ENCODE results near the gene S100A2.

S100A2 gene

DNA sequence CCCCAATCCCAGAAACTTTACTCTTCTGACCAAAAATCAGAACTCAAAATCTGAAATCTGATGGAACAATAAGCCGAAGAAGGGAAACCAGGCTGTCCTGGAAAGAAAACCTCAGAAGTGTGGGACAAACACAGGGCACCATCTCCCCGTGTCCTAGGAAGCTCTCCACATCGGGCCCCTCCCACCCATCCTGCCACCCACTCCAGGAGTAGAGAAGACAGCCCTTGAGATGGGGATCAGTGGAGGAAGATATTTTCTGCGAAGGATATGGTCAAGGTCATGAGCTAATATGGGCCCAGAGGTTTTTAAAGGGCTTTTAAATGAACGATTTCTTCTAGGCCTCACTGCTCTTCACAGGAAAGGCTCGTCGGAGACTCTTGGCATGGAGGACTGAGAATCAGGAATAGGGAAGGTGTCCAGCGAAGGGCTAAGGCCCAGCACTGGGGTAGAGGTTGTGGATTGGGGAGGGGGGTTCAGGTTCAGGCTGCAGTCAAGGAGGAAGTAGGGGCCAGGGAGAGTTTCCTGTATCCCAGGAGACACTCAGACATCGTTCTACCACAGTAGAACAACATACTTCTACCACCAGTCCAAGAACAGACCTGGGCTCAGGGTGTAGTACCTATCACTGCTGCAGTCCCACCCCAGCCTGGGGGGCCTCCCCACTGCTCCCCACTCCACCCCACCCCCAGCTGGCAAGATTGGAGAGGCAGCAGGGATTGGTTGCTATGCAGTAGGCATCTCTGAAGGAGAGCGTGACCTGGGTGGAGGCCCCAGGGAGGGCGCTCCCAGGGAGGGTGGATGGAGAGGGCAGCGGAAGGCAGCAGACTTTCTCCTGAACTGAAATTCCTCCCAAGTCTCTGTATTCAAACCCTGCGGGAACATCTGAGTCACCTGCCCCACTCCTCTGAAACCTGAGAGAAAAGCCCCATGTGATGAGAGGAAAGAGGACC lies 23.7 kb downstream of the S100A2 start:
- TF ChIP-seq, protein P1, sequence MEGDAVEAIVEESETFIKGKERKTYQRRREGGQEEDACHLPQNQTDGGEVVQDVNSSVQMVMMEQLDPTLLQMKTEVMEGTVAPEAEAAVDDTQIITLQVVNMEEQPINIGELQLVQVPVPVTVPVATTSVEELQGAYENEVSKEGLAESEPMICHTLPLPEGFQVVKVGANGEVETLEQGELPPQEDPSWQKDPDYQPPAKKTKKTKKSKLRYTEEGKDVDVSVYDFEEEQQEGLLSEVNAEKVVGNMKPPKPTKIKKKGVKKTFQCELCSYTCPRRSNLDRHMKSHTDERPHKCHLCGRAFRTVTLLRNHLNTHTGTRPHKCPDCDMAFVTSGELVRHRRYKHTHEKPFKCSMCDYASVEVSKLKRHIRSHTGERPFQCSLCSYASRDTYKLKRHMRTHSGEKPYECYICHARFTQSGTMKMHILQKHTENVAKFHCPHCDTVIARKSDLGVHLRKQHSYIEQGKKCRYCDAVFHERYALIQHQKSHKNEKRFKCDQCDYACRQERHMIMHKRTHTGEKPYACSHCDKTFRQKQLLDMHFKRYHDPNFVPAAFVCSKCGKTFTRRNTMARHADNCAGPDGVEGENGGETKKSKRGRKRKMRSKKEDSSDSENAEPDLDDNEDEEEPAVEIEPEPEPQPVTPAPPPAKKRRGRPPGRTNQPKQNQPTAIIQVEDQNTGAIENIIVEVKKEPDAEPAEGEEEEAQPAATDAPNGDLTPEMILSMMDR (IDR thresholded peaks at IDR 0.05; ENCODE audit: control insufficient read depth, extremely low read depth, insufficient read depth) = no peak
- H3K4me3 ChIP-seq (ENCODE audit: low read depth, low read length) = no peak overlapping the region
- no peak for DNase-seq (ENCODE audit: low read depth)

DNA sequence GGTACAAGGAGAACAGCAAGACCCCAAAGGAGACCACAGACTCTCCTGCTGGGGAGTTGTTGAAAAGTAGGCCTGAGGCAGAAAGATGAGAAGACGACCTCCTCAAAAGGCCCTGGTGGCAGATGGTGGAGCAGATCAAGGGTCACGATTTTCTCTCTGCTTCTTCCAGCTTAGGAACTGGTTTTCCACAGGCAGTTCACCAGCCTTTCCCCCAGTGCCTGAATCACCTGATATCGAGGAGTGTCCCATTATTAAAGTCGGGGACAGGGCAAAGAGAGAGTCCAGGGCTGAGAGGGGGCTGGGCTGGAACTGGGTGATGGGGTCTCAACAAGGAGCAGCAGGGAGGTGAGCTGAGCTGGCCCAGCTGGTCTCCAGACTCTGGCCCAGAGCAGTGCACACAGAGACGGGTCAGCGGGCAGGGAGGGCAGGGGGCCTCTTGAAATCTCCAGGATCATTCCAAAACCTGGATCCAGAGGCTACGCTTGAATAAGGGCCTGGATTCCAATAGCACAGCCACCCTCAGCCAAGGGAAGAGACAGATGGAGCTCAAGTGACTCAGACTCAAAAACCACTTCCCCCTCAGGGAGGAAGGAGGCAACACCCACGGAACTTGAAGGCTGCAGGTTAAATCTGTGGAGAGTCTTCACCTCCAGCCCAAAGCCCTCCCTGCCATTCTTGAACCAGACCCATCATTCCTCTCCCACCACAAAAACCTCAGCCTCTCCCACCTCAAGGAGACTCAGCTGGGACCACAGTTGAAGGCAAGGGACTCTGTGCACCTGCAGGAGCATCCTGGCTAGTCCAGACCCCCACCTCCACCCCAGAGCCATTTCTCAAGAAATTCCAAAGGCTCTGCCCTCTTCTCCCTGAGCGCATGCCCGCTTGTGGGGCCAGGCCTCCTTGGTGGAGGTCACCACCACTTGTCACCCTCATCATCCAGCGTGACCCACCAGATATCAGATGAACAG lies 25.0 kb downstream of the S100A2 start, which contains the start of gene S100A5:
Gene S100A5 (minus strand): TSS at position 541 of the 968 bp plus-strand sequence. CDS start 743 bp downstream, outside the sequence.
- no peak for DNase-seq (ENCODE audit: low read depth)
- TF ChIP-seq, protein P1 (IDR thresholded peaks at IDR 0.05; ENCODE audit: control insufficient read depth, extremely low read depth, insufficient read depth) = no peak

DNA sequence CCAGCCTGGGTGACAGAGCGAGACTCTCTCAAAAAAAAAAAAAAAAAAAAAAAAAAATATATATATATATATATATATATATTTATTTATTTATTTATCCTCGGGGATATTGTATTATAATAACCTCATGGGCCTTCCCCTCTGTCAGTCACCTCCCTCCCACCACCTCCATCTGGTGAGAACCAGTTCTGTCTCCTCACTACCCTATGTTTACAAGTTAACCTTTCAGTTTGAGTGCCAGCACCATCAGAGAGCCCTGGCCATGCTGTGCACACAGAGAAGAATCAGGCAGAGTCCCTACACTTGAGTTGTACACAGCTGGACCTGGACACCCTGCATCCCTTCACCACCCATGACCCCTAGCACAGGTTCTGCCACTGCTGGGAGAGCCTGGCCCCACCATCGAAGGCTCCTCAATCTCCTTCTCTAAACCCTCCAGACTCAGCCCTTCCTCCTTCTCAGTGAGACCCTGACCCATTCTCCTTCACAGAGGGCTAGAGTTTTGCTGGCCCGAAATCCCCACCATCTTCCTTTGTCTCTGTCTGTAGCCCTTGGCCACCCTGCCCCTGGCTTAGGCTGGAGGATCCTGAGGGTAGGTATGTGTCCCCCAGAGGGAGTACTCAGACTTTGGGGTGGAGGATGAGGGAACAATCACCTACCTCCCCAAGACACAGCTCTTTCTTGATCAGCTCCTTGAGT lies 26.1 kb downstream of the S100A2 start:
- no peak overlapping the region for H3K4me3 ChIP-seq (ENCODE audit: low read depth, low read length)
- TF ChIP-seq, protein P1 (IDR thresholded peaks at IDR 0.05; ENCODE audit: control insufficient read depth, extremely low read depth, insufficient read depth) = no peak
- no peak for DNase-seq (ENCODE audit: low read depth)

More for the DNA sequence above, 25.0 kb downstream of the S100A2 start, which contains the start of gene S100A5:
- no peak within 1 kb of the TSS for H3K4me3 ChIP-seq (ENCODE audit: low read depth, low read length)

DNA sequence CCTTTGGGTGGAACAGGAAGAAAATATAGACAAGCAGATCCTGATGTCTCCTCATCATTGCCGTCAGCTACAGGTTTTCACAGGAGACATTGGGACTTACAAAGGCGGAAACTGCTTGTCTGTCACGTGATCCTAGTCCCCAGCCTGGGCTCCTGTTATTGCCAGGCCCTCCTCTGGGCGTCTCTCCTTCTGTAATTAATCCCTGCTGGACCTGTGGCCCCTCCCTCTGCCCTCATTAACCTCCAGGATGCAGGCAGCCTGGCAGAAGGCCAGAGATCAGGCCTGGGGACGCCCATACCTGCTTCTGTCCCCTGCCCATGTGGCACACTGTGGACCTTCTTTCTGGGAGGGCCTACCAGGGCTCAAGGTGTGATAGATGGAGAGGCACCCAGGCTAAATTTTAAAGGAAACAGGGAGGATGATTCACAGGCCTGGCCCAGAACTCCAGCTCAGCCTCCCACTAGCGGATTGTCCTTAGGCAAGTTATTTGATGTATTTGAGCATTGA lies 27.3 kb downstream of the S100A2 start:
- TF ChIP-seq, protein P1 (IDR thresholded peaks at IDR 0.05; ENCODE audit: control insufficient read depth, extremely low read depth, insufficient read depth) = no peak
- DNase-seq (ENCODE audit: low read depth) = no peak
- H3K4me3 ChIP-seq (ENCODE audit: low read depth, low read length) = no peak overlapping the region

DNA sequence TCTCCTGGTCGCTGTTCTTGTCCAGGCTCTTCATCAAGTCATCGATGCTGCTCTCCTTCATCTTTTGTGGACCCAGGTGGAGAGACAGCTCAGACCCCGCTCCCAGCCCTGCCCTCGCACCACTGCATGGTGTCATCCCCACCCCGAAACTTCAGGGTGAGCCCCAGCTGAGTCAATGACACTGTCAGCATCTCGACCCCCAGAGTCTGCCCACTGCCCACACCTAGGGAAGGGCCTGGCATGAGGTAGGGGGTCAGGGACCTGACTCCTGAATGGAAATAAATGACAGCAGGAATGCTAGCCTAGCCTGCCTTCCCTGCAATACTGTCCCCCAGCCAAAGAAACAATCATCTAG lies 28.3 kb downstream of the S100A2 start:
- TF ChIP-seq, protein P1 (IDR thresholded peaks at IDR 0.05; ENCODE audit: control insufficient read depth, extremely low read depth, insufficient read depth) = no peak

More for the DNA sequence above, 28.3 kb downstream of the S100A2 start:
- DNase-seq (ENCODE audit: low read depth) = no peak
- no peak overlapping the region for H3K4me3 ChIP-seq (ENCODE audit: low read depth, low read length)

Measured in LNCaP clone FGC (cell line).